WERI-Rb-1 (cell line): ENCODE results near the gene MYCN.

Source experiments
- DNase-seq: peaks from one replicate; pipeline ENCODE4 v3.0.0-alpha.2; 2020
- H3K27ac ChIP-seq: fragments of 250-450 bp; sonication (Bioruptor Pico); 2 replicates; pipeline ENCODE4 v1.5.1; 2020; ENCODE audit warnings: mild to moderate bottlenecking, moderate library complexity
- H3K27me3 ChIP-seq: fragments of 250-450 bp; sonication (Bioruptor Pico); 2 replicates; pipeline ENCODE4 v1.5.1; 2021; ENCODE audit warnings: mild to moderate bottlenecking, low read depth, moderate library complexity; ENCODE audit not compliant: insufficient read depth, severe bottlenecking
- H3K36me3 ChIP-seq: fragments of 250-450 bp; sonication (Bioruptor Pico); 2 replicates; pipeline ENCODE4 v1.5.1; 2020; ENCODE audit warnings: mild to moderate bottlenecking, moderate library complexity
- H3K4me3 ChIP-seq: 2 replicates; pipeline ENCODE4 v1.5.1; 2011; ENCODE audit warnings: low read depth, mild to moderate bottlenecking, control low read depth, low read length
- H3K9me3 ChIP-seq: fragments of 250-450 bp; sonication (Bioruptor Pico); 2 replicates; pipeline ENCODE4 v1.5.1; 2021; ENCODE audit warnings: mild to moderate bottlenecking, moderate library complexity; ENCODE audit not compliant: severe bottlenecking
- CTCF ChIP-seq: IDR thresholded peaks from 2 replicates; pipeline ENCODE4 v1.5.1; 2011; ENCODE audit warnings: low read depth, mild to moderate bottlenecking, control low read depth, inconsistent platforms, low read length

The MYCN gene

GRCh38 chr2:15964936-15965563 lies 24.7 kb downstream of the MYCN start:
- no peak for TF ChIP-seq CTCF
- Histone ChIP-seq H3K4me3 (peak overlapping the region; percentile 13), H3K36me3 (no peaks in the 10 kb centered on the region), H3K27ac (peak overlapping the region; percentile 86), H3K27me3 (no peaks in the 10 kb centered on the region), H3K9me3 (peaks cover 8% of the 10 kb centered on the region)
- DNase-seq = peak; percentile 62

GRCh38 chr2:15965564-15966019 lies 25.2 kb downstream of the MYCN start:
- no peaks in the 10 kb centered on the region for H3K27me3 ChIP-seq
- H3K4me3 ChIP-seq = peak overlapping the region; percentile 13
- TF ChIP-seq CTCF = no peak
- DNase-seq = peak; percentile 87
- H3K36me3 ChIP-seq = no peaks in the 10 kb centered on the region
- peak overlapping the region; percentile 86 for H3K27ac ChIP-seq
- peaks cover 8% of the 10 kb centered on the region for H3K9me3 ChIP-seq

GRCh38 chr2:15967415-15968279 lies 27.3 kb downstream of the MYCN start:
- no peaks in the 10 kb centered on the region for H3K27me3 ChIP-seq
- peak overlapping the region; percentile 86 for H3K27ac ChIP-seq
- H3K4me3 ChIP-seq = no peak overlapping the region
- no peaks in the 10 kb centered on the region for H3K36me3 ChIP-seq
- TF ChIP-seq CTCF = no peak
- H3K9me3 ChIP-seq = peaks cover 5% of the 10 kb centered on the region
- peak; percentile 41 for DNase-seq

GRCh38 chr2:15968280-15969178 lies 28.2 kb downstream of the MYCN start:
- no peak for TF ChIP-seq CTCF
- H3K36me3 ChIP-seq = no peaks in the 10 kb centered on the region
- H3K9me3 ChIP-seq = no peaks in the 10 kb centered on the region
- no peaks in the 10 kb centered on the region for H3K27me3 ChIP-seq
- peak overlapping the region; percentile 86 for H3K27ac ChIP-seq
- peak; percentile 14 for DNase-seq
- H3K4me3 ChIP-seq = no peak overlapping the region

- no peak overlapping the region for H3K4me3 ChIP-seq
- H3K9me3 ChIP-seq = no peaks in the 10 kb centered on the region
- no peak for DNase-seq
- no peaks in the 10 kb centered on the region for H3K36me3 ChIP-seq
- H3K27ac ChIP-seq = no peak overlapping the region
- no peak for TF ChIP-seq CTCF
- H3K27me3 ChIP-seq = no peaks in the 10 kb centered on the region
Measured at GRCh38 chr2:15969214-15969613, 28.9 kb downstream of the MYCN start.
